ENCODE data around the gene ATP5MG. TPM values are rescaled to one million over a fixed set of nuclear protein-coding genes. Genes with fewer than 3 reads are reported as not detected.
"Not testable (repeated sequence)": the region's sequence is repeated elsewhere in the genome, so short reads cannot be mapped to it uniquely, and the experiment has no call there.

Gene ATP5MG
- total and polyA plus RNA-seq, 2 donors from 2014 or later, result 173 to 811 TPM

- FAIRE-seq, result no peak
- no peak for DNase-seq
- H3K4me1 ChIP-seq (ENCODE audit: control insufficient read depth in 2 of 3, insufficient read depth in 2 of 3, low read depth in 1 of 3, low read length in 3 of 3), result peaks cover 0 to 15% (median 0%) of the 10 kb centered on the region in 3 donors
- H3K4me3 ChIP-seq (ENCODE audit: low read length in 3 of 3), result no peak overlapping the region
- H3K36me3 ChIP-seq (ENCODE audit: control insufficient read depth in 2 of 3, insufficient read depth in 3 of 3, low read length in 3 of 3), result no peaks in the 10 kb centered on the region
- no peaks in the 10 kb centered on the region for H3K9me3 ChIP-seq (ENCODE audit: control insufficient read depth in 2 of 3, insufficient read depth in 1 of 3, low read length in 3 of 3)
- no peak overlapping the region for H3K27ac ChIP-seq (ENCODE audit: low read depth in 2 of 2, low read length in 2 of 2)
- no peak for TF ChIP-seq CTCF (IDR thresholded peaks at IDR 0.05; ENCODE audit: borderline replicate concordance, extremely low read depth, insufficient read depth)
- H3K27me3 ChIP-seq (ENCODE audit: control insufficient read depth, insufficient read depth, low read length), result no peaks in the 10 kb centered on the region
- no peak overlapping the region for H3K9ac ChIP-seq (ENCODE audit: low read length in 3 of 3)
- intact Hi-C loops (cut with DNase I), result no loop called here
These were observed 13.8 kb downstream of the ATP5MG start for GRCh38 chr11:118415062-118415738.

- Histone ChIP-seq H3K36me3 (ENCODE audit: control insufficient read depth in 2 of 3, insufficient read depth in 3 of 3, low read length in 3 of 3) (no peaks in the 10 kb centered on the region), H3K9ac (ENCODE audit: low read length in 3 of 3) (no peak overlapping the region), H3K4me1 (ENCODE audit: control insufficient read depth in 2 of 3, insufficient read depth in 2 of 3, low read depth in 1 of 3, low read length in 3 of 3) (peaks cover 0 to 15% (median 0%) of the 10 kb centered on the region in 3 donors), H3K9me3 (ENCODE audit: control insufficient read depth in 2 of 3, insufficient read depth in 1 of 3, low read length in 3 of 3) (no peaks in the 10 kb centered on the region), H3K27me3 (ENCODE audit: control insufficient read depth, insufficient read depth, low read length) (no peaks in the 10 kb centered on the region), H3K4me3 (ENCODE audit: low read length in 3 of 3) (no peak overlapping the region), H3K27ac (ENCODE audit: low read depth in 2 of 2, low read length in 2 of 2) (no peak overlapping the region)
- no peak for FAIRE-seq
- intact Hi-C loops (cut with DNase I), result no loop called here
- DNase-seq, result peak in 2 of 5 donors; percentile 5 to 20
- TF ChIP-seq CTCF (IDR thresholded peaks at IDR 0.05; ENCODE audit: borderline replicate concordance, extremely low read depth, insufficient read depth), result no peak
These were observed 14.3 kb downstream of the ATP5MG start for GRCh38 chr11:118415739-118416068.

- intact Hi-C loops (cut with DNase I); H3K9me3 ChIP-seq (ENCODE audit: control insufficient read depth in 2 of 3, insufficient read depth in 1 of 3, low read length in 3 of 3); DNase-seq; FAIRE-seq; H3K27me3 ChIP-seq (ENCODE audit: control insufficient read depth, insufficient read depth, low read length); H3K4me3 ChIP-seq (ENCODE audit: low read length in 3 of 3); H3K9ac ChIP-seq (ENCODE audit: low read length in 3 of 3); H3K36me3 ChIP-seq (ENCODE audit: control insufficient read depth in 2 of 3, insufficient read depth in 3 of 3, low read length in 3 of 3); H3K27ac ChIP-seq (ENCODE audit: low read depth in 2 of 2, low read length in 2 of 2): not testable (repeated sequence)
- peaks cover 0 to 15% (median 0%) of the 10 kb centered on the region in 3 donors for H3K4me1 ChIP-seq (ENCODE audit: control insufficient read depth in 2 of 3, insufficient read depth in 2 of 3, low read depth in 1 of 3, low read length in 3 of 3)
These were observed 15.5 kb downstream of the ATP5MG start for GRCh38 chr11:118416900-118417299.

GRCh38 chr11:118417801-118418200 is 16.4 kb downstream of the ATP5MG start:
- no peaks in the 10 kb centered on the region for H3K27me3 ChIP-seq (ENCODE audit: control insufficient read depth, insufficient read depth, low read length)
- H3K4me1 ChIP-seq (ENCODE audit: control insufficient read depth in 2 of 3, insufficient read depth in 2 of 3, low read depth in 1 of 3, low read length in 3 of 3), result peaks cover 0 to 15% (median 0%) of the 10 kb centered on the region in 3 donors
- DNase-seq, result peak in 1 of 5 donors; percentile 14
- no peak for TF ChIP-seq CTCF (IDR thresholded peaks at IDR 0.05; ENCODE audit: borderline replicate concordance, extremely low read depth, insufficient read depth)
- FAIRE-seq, result no peak
- no peaks in the 10 kb centered on the region for H3K36me3 ChIP-seq (ENCODE audit: control insufficient read depth in 2 of 3, insufficient read depth in 3 of 3, low read length in 3 of 3)
- H3K9ac ChIP-seq (ENCODE audit: low read length in 3 of 3), result peak overlapping the region in 1 of 3 donors; percentile 13
- no peaks in the 10 kb centered on the region for H3K9me3 ChIP-seq (ENCODE audit: control insufficient read depth in 2 of 3, insufficient read depth in 1 of 3, low read length in 3 of 3)
- intact Hi-C loops (cut with DNase I), result no loop called here
- peak overlapping the region; percentile 39 to 51 for H3K27ac ChIP-seq (ENCODE audit: low read depth in 2 of 2, low read length in 2 of 2)
- H3K4me3 ChIP-seq (ENCODE audit: low read length in 3 of 3), result peak overlapping the region in 2 of 3 donors; percentile 38 to 47
